HG03103 (cell line): ENCODE results near the gene MON1B.
"Not testable (repeated sequence)": the region's sequence is repeated elsewhere in the genome, so short reads cannot be mapped to it uniquely, and the experiment has no call there.

Experiments
- ATAC-seq: cut with Tn5 transposase; IDR thresholded peaks from one replicate; pipeline ENCODE4 v1.9.1; 2021; ENCODE audit warnings: low read depth; ENCODE audit not compliant: unreplicated experiment

Gene MON1B

GRCh38 chr16:77238593-77238992, 47.6 kb downstream of the MON1B start:
- ATAC-seq = no peak

- ATAC-seq = not testable (repeated sequence)
Measured at GRCh38 chr16:77242471-77242870, 51.5 kb downstream of the MON1B start.

- no peak for ATAC-seq
Measured at GRCh38 chr16:77246150-77246549, 55.2 kb downstream of the MON1B start.

- ATAC-seq = no peak
Measured at GRCh38 chr16:77250400-77250799, 59.4 kb downstream of the MON1B start.
